Thyroid gland (tissue), 4 donors: ENCODE data around the gene PRELID2. TPM values are rescaled to one million over a fixed set of nuclear protein-coding genes. Genes with fewer than 3 reads are reported as not detected.

Experiments used
- DNase-seq, 2 donors: peaks; one replicate each; pipeline ENCODE4 v3.0.0-alpha.2; 2019
- H3K27ac ChIP-seq, 3 donors: fragments of 200-600 bp; sonication (generic); 1 replicate in 2 of 3; 2 replicates in 1 of 3; pipeline ENCODE4 v1.5.1; 2016 to 2019; ENCODE audit warnings: mild to moderate bottlenecking in 1 of 3, moderate library complexity in 1 of 3
- H3K27me3 ChIP-seq: fragments of 200-600 bp; sonication (generic); one replicate; pipeline ENCODE4 v1.5.1; 2019
- H3K36me3 ChIP-seq, 2 donors: fragments of 200-600 bp; sonication (generic); one replicate each; pipeline ENCODE4 v1.5.1; 2016 to 2019
- H3K4me1 ChIP-seq, 2 donors: fragments of 200-600 bp; sonication (generic); one replicate each; pipeline ENCODE4 v1.5.1; 2017 to 2019
- H3K4me3 ChIP-seq, 3 donors: fragments of 200-600 bp; sonication (generic); replicated peaks in 1 of 3; 1 replicate in 2 of 3; 2 replicates in 1 of 3; pipeline ENCODE4 v1.5.1; 2016; ENCODE audit warnings: mild to moderate bottlenecking in 1 of 3
- H3K9me3 ChIP-seq: fragments of 200-600 bp; sonication (generic); one replicate; pipeline ENCODE4 v1.5.1; 2017
- CTCF ChIP-seq, 6 experiments: fragments of 200-600 bp in 3 of 6; fragments of 450-650 bp in 3 of 6; sonication (generic) in 3 of 6; IDR thresholded peaks; one replicate each; pipeline ENCODE4 v1.5.1; 2016 to 2019; ENCODE audit warnings: antibody characterized with exemption in 6 of 6, mild to moderate bottlenecking in 2 of 6, inconsistent platforms in 1 of 6, moderate library complexity in 1 of 6
- POLR2A ChIP-seq, 2 donors: fragments of 450-650 bp; IDR thresholded peaks; one replicate each; pipeline ENCODE4 v1.6.1; 2017; ENCODE audit warnings: antibody characterized with exemption in 2 of 2, mild to moderate bottlenecking in 2 of 2, moderate library complexity in 1 of 2
- WGBS, 2 donors: methylation state at CpG; one replicate each; pipeline ENCODE4 v1.1.5; 2017; 5-methylcytosine and 5-hydroxymethylcytosine counted together
- intact Hi-C: fragments of 100-400 bp; cut with DNase I; formaldehyde crosslinking; loops from one replicate; pipeline ENCODE4 v1.15.1; 2023
- total RNA-seq, 4 donors: library from RNA; depleted of rRNA; stranded (reverse); fragments of >200 nt; gene quantifications; one replicate each; pipeline ENCODE4 v1.2.3, GENCODE V29; 2016

The PRELID2 gene
- total RNA-seq, 4 donors from 2014 or later: 11.5 to 27.9 (median 21.4) TPM

- no peak for DNase-seq
- no peak overlapping the region for H3K27ac ChIP-seq
- no peak overlapping the region for H3K4me3 ChIP-seq
- intact Hi-C loops: no loop called here
- H3K36me3 ChIP-seq: no peaks in the 10 kb centered on the region
- WGBS, 2 donors: 87 to 97% methylated on average over 1 of the region's 1 CpG
- H3K27me3 ChIP-seq: no peaks in the 10 kb centered on the region
- no peaks in the 10 kb centered on the region for H3K4me1 ChIP-seq
- no peaks in the 10 kb centered on the region for H3K9me3 ChIP-seq
- TF ChIP-seq CTCF (IDR thresholded peaks at IDR 0.05) (no peak), POLR2A (IDR thresholded peaks at IDR 0.05) (no peak)
Observed at GRCh38 chr5:145760660-145761059, 74.5 kb downstream of the PRELID2 start.

- no peak overlapping the region for H3K4me3 ChIP-seq
Observed at GRCh38 chr5:145752947-145753346, 82.2 kb downstream of the PRELID2 start.

GRCh38 chr5:145752534-145752933 lies 82.6 kb downstream of the PRELID2 start:
- no peak overlapping the region for H3K4me3 ChIP-seq
- TF ChIP-seq POLR2A (IDR thresholded peaks at IDR 0.05): no peak
- no peak for TF ChIP-seq CTCF (IDR thresholded peaks at IDR 0.05)
- no peaks in the 10 kb centered on the region for H3K4me1 ChIP-seq
- H3K27ac ChIP-seq: no peak overlapping the region
- H3K9me3 ChIP-seq: no peaks in the 10 kb centered on the region
- H3K36me3 ChIP-seq: no peaks in the 10 kb centered on the region
- no peak for DNase-seq
- intact Hi-C loops: no loop called here
- H3K27me3 ChIP-seq: no peaks in the 10 kb centered on the region
- 63 to 82% methylated on average over 2 of the region's 2 CpGs for WGBS, 2 donors

More at GRCh38 chr5:145752947-145753346, 82.2 kb downstream of the PRELID2 start:
- TF ChIP-seq CTCF (IDR thresholded peaks at IDR 0.05): no peak
- TF ChIP-seq POLR2A (IDR thresholded peaks at IDR 0.05): no peak
- H3K27me3 ChIP-seq: no peaks in the 10 kb centered on the region
- DNase-seq: no peak
- H3K36me3 ChIP-seq: no peaks in the 10 kb centered on the region
- H3K9me3 ChIP-seq: no peaks in the 10 kb centered on the region
- intact Hi-C loops: no loop called here
- 47 to 61% methylated on average over 5 of the region's 5 CpGs for WGBS, 2 donors
- no peak overlapping the region for H3K27ac ChIP-seq
- no peaks in the 10 kb centered on the region for H3K4me1 ChIP-seq

- intact Hi-C loops: no loop called here
- Histone ChIP-seq H3K9me3 (no peaks in the 10 kb centered on the region), H3K4me3 (no peak overlapping the region), H3K4me1 (no peaks in the 10 kb centered on the region), H3K27ac (no peak overlapping the region), H3K36me3 (no peaks in the 10 kb centered on the region), H3K27me3 (no peaks in the 10 kb centered on the region)
- DNase-seq: no peak
- TF ChIP-seq CTCF (IDR thresholded peaks at IDR 0.05) (no peak), POLR2A (IDR thresholded peaks at IDR 0.05) (no peak)
Observed at GRCh38 chr5:145750199-145750598, 84.9 kb downstream of the PRELID2 start.

- DNase-seq: no peak
- no peak overlapping the region for H3K4me3 ChIP-seq
- H3K27ac ChIP-seq: no peak overlapping the region
- no peaks in the 10 kb centered on the region for H3K36me3 ChIP-seq
- H3K9me3 ChIP-seq: no peaks in the 10 kb centered on the region
- H3K27me3 ChIP-seq: no peaks in the 10 kb centered on the region
- H3K4me1 ChIP-seq: no peaks in the 10 kb centered on the region
- intact Hi-C loops: no loop called here
- TF ChIP-seq POLR2A (IDR thresholded peaks at IDR 0.05): no peak
- TF ChIP-seq CTCF (IDR thresholded peaks at IDR 0.05): no peak
- WGBS, 2 donors: 96 to 97% methylated on average over 13 to 14 of the region's 14 CpGs
Observed at GRCh38 chr5:145743396-145744061, 91.6 kb downstream of the PRELID2 start.
